ENCODE measurements around the gene CYS1.

DNA sequence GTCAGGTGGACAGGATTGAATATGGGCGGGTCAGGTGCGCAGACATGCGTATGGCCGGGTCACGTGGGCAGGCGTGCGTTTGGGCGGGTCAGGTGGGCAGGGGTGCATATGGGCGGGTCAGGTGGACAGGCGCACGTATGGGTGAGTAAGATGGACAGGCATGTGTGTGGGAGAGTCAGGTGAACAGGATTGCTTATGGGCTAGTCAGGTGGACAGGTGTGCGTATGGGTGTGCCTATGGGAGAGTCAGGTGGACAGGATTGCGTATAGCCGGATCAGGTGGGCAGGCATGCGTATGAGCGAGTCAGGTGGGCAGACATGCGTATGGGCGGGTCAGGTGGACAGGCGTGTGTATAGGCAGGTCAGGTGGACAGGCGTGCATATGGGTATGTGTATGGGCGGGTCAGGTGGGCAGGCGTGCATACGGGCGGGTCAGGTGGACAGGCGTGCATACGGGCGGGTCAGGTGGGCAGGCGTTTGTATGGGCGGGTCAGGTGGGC lies 67.2 kb downstream of the CYS1 start:
- TF ChIP-seq, protein P1, sequence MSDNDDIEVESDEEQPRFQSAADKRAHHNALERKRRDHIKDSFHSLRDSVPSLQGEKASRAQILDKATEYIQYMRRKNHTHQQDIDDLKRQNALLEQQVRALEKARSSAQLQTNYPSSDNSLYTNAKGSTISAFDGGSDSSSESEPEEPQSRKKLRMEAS (IDR thresholded peaks at IDR 0.05; ENCODE audit: low read depth, low read length): no peak
- TF ChIP-seq, protein P2, sequence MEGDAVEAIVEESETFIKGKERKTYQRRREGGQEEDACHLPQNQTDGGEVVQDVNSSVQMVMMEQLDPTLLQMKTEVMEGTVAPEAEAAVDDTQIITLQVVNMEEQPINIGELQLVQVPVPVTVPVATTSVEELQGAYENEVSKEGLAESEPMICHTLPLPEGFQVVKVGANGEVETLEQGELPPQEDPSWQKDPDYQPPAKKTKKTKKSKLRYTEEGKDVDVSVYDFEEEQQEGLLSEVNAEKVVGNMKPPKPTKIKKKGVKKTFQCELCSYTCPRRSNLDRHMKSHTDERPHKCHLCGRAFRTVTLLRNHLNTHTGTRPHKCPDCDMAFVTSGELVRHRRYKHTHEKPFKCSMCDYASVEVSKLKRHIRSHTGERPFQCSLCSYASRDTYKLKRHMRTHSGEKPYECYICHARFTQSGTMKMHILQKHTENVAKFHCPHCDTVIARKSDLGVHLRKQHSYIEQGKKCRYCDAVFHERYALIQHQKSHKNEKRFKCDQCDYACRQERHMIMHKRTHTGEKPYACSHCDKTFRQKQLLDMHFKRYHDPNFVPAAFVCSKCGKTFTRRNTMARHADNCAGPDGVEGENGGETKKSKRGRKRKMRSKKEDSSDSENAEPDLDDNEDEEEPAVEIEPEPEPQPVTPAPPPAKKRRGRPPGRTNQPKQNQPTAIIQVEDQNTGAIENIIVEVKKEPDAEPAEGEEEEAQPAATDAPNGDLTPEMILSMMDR (IDR thresholded peaks at IDR 0.05; ENCODE audit: low read depth, low read length): no peak
- no peak for TF ChIP-seq MYC (IDR thresholded peaks at IDR 0.05; ENCODE audit: low read depth, low read length)

Measured in NB4 (cell line).